ENCODE data around the gene ZIC4.

The ZIC4 gene

GRCh38 chr3:147341727-147342126 lies 64.6 kb downstream of the ZIC4 start:
- DNase-seq: no peak

- no peak for DNase-seq
Measured at GRCh38 chr3:147336543-147337278, 69.6 kb downstream of the ZIC4 start.
